Rectal smooth muscle tissue (tissue), 1 donor: ENCODE measurements around the gene SMOC2.

Experiments
- H3K27ac ChIP-seq: one replicate; pipeline ENCODE4 v1.7.0; 2013; ENCODE audit warnings: low read depth, low read length, inconsistent platforms
- H3K27me3 ChIP-seq: one replicate; pipeline ENCODE4 v1.7.0; 2013; ENCODE audit warnings: low read length; ENCODE audit not compliant: control insufficient read depth, insufficient read depth
- H3K36me3 ChIP-seq: one replicate; pipeline ENCODE4 v1.7.0; 2013; ENCODE audit warnings: low read length; ENCODE audit not compliant: control insufficient read depth, insufficient read depth
- H3K4me1 ChIP-seq: one replicate; pipeline ENCODE4 v1.7.0; 2013; ENCODE audit warnings: low read length; ENCODE audit not compliant: control insufficient read depth, insufficient read depth
- H3K4me3 ChIP-seq: one replicate; pipeline ENCODE4 v1.7.0; 2013; ENCODE audit warnings: low read length
- H3K9ac ChIP-seq: one replicate; pipeline ENCODE4 v1.7.0; 2013; ENCODE audit warnings: low read length

Gene SMOC2

GRCh38 chr6:168641446-168641845, 200.5 kb downstream of the SMOC2 start:
- Histone ChIP-seq H3K4me3 (no peak overlapping the region), H3K4me1 (peaks cover 10% of the 10 kb centered on the region), H3K27ac (no peak overlapping the region), H3K36me3 (no peaks in the 10 kb centered on the region), H3K9ac (no peak overlapping the region), H3K27me3 (no peaks in the 10 kb centered on the region)

GRCh38 chr6:168643401-168643800, 202.4 kb downstream of the SMOC2 start:
- H3K4me3 ChIP-seq: no peak overlapping the region
- no peak overlapping the region for H3K9ac ChIP-seq
- no peak overlapping the region for H3K27ac ChIP-seq
- peaks cover 7% of the 10 kb centered on the region for H3K4me1 ChIP-seq
- H3K27me3 ChIP-seq: no peaks in the 10 kb centered on the region
- H3K36me3 ChIP-seq: no peaks in the 10 kb centered on the region

- Histone ChIP-seq H3K27me3 (no peaks in the 10 kb centered on the region), H3K4me3 (no peak overlapping the region), H3K27ac (no peak overlapping the region), H3K4me1 (no peaks in the 10 kb centered on the region), H3K36me3 (no peaks in the 10 kb centered on the region), H3K9ac (no peak overlapping the region)
Observed at GRCh38 chr6:168645326-168645725, 204.3 kb downstream of the SMOC2 start.

GRCh38 chr6:168647271-168647670, 206.3 kb downstream of the SMOC2 start:
- H3K4me3 ChIP-seq: no peak overlapping the region
- no peak overlapping the region for H3K9ac ChIP-seq
- no peaks in the 10 kb centered on the region for H3K4me1 ChIP-seq
- no peaks in the 10 kb centered on the region for H3K36me3 ChIP-seq
- no peaks in the 10 kb centered on the region for H3K27me3 ChIP-seq
- no peak overlapping the region for H3K27ac ChIP-seq

GRCh38 chr6:168648240-168649125, 207.5 kb downstream of the SMOC2 start:
- Histone ChIP-seq H3K4me1 (no peaks in the 10 kb centered on the region), H3K9ac (no peak overlapping the region), H3K36me3 (no peaks in the 10 kb centered on the region), H3K27ac (no peak overlapping the region), H3K27me3 (no peaks in the 10 kb centered on the region), H3K4me3 (no peak overlapping the region)

- H3K4me1 ChIP-seq: no peaks in the 10 kb centered on the region
- no peak overlapping the region for H3K27ac ChIP-seq
- no peaks in the 10 kb centered on the region for H3K36me3 ChIP-seq
- H3K9ac ChIP-seq: no peak overlapping the region
- H3K27me3 ChIP-seq: no peaks in the 10 kb centered on the region
- H3K4me3 ChIP-seq: no peak overlapping the region
Observed at GRCh38 chr6:168649209-168649608, 208.2 kb downstream of the SMOC2 start.

GRCh38 chr6:168650671-168651111, 209.7 kb downstream of the SMOC2 start:
- Histone ChIP-seq H3K36me3 (no peaks in the 10 kb centered on the region), H3K27me3 (no peaks in the 10 kb centered on the region), H3K9ac (no peak overlapping the region), H3K27ac (no peak overlapping the region), H3K4me1 (no peaks in the 10 kb centered on the region), H3K4me3 (no peak overlapping the region)

- Histone ChIP-seq H3K27me3 (no peaks in the 10 kb centered on the region), H3K4me1 (no peaks in the 10 kb centered on the region), H3K36me3 (peaks cover 3% of the 10 kb centered on the region), H3K9ac (no peak overlapping the region), H3K27ac (no peak overlapping the region), H3K4me3 (no peak overlapping the region)
Observed at GRCh38 chr6:168655462-168656152, 214.6 kb downstream of the SMOC2 start.

GRCh38 chr6:168658059-168658458, 217.1 kb downstream of the SMOC2 start:
- no peak overlapping the region for H3K9ac ChIP-seq
- peaks cover 3% of the 10 kb centered on the region for H3K36me3 ChIP-seq
- H3K4me3 ChIP-seq: no peak overlapping the region
- peaks cover 3% of the 10 kb centered on the region for H3K27me3 ChIP-seq
- H3K27ac ChIP-seq: no peak overlapping the region
- no peaks in the 10 kb centered on the region for H3K4me1 ChIP-seq

- Histone ChIP-seq H3K4me1 (no peaks in the 10 kb centered on the region), H3K27me3 (peaks cover 3% of the 10 kb centered on the region), H3K9ac (no peak overlapping the region), H3K36me3 (peaks cover 3% of the 10 kb centered on the region), H3K4me3 (no peak overlapping the region), H3K27ac (no peak overlapping the region)
Observed at GRCh38 chr6:168660400-168660945, 219.5 kb downstream of the SMOC2 start.

GRCh38 chr6:168662301-168662936, 221.4 kb downstream of the SMOC2 start:
- no peak overlapping the region for H3K27ac ChIP-seq
- no peak overlapping the region for H3K9ac ChIP-seq
- no peak overlapping the region for H3K4me3 ChIP-seq
- H3K4me1 ChIP-seq: no peaks in the 10 kb centered on the region
- peaks cover 3% of the 10 kb centered on the region for H3K27me3 ChIP-seq
- H3K36me3 ChIP-seq: no peaks in the 10 kb centered on the region

GRCh38 chr6:168663041-168663440, 222.1 kb downstream of the SMOC2 start:
- Histone ChIP-seq H3K27me3 (peaks cover 3% of the 10 kb centered on the region), H3K36me3 (no peaks in the 10 kb centered on the region), H3K27ac (no peak overlapping the region), H3K9ac (no peak overlapping the region), H3K4me1 (no peaks in the 10 kb centered on the region), H3K4me3 (no peak overlapping the region)
